Prostate gland (tissue), 2 donors: ENCODE measurements around the gene CCR7.

Experiments
- CTCF ChIP-seq, 4 experiments: fragments of 200-600 bp in 2 of 4; fragments of 450-650 bp in 2 of 4; sonication (generic) in 2 of 4; IDR thresholded peaks; 1 replicate in 3 of 4; 2 replicates in 1 of 4; pipeline ENCODE4 v1.5.1; 2016 to 2019; ENCODE audit warnings: antibody characterized with exemption in 4 of 4, mild to moderate bottlenecking in 2 of 4, moderate library complexity in 2 of 4
- POLR2A ChIP-seq: fragments of 450-650 bp; IDR thresholded peaks from one replicate; pipeline ENCODE4 v1.6.1; 2016; ENCODE audit warnings: antibody characterized with exemption, mild to moderate bottlenecking
- POLR2AphosphoS5 ChIP-seq: sonication (generic); formaldehyde crosslinking; IDR thresholded peaks from one replicate; pipeline ENCODE4 v1.6.1; 2017; ENCODE audit warnings: antibody characterized with exemption

- no peak for TF ChIP-seq CTCF (IDR thresholded peaks at IDR 0.05)
- TF ChIP-seq POLR2A: no peak
- no peak for TF ChIP-seq POLR2AphosphoS5
Observed at GRCh38 chr17:40600486-40601046, 35.3 kb upstream of the CCR7 start.
